PFSK-1 (cell line): ENCODE measurements around the gene ABHD14A. TPM values are rescaled to one million over a fixed set of nuclear protein-coding genes. Genes with fewer than 3 reads are reported as not detected.

Source experiments
- FOXP2 ChIP-seq: optimal IDR thresholded peaks from 2 replicates; pipeline ENCODE3; 2011; ENCODE audit warnings: borderline replicate concordance, control low read depth, inconsistent platforms; ENCODE audit not compliant: insufficient read depth; ENCODE audit errors: extremely low read length, extremely low read depth
- POLR2AphosphoS5 ChIP-seq: IDR thresholded peaks from 2 replicates; pipeline ENCODE4 v1.6.1; 2012; ENCODE audit warnings: low read depth, mild to moderate bottlenecking, control low read depth, low read length, moderate library complexity
- REST ChIP-seq, 2 experiments: IDR thresholded peaks; 2 replicates each; pipeline versions ENCODE4 v1.6.1 to v1.8.0; 2011 to 2012; ENCODE audit warnings: low read depth in 2 of 2, low read length in 2 of 2, control low read depth in 1 of 2, inconsistent platforms in 1 of 2, mild to moderate bottlenecking in 1 of 2, moderate library complexity in 1 of 2; ENCODE audit not compliant: insufficient read depth in 1 of 2
- SIN3A ChIP-seq: IDR thresholded peaks from 2 replicates; pipeline ENCODE4 v1.6.1; 2012; ENCODE audit warnings: mild to moderate bottlenecking, low read length, moderate library complexity, borderline replicate concordance; ENCODE audit not compliant: insufficient read depth
- TAF1 ChIP-seq: IDR thresholded peaks from 2 replicates; pipeline ENCODE4 v1.6.1; 2012; ENCODE audit warnings: low read length, control low read depth, borderline replicate concordance; ENCODE audit not compliant: insufficient read depth
- polyA plus RNA-seq: library from polyadenylated mRNA; unstranded; fragments of >200 nt; gene quantifications from one replicate; pipeline ENCODE4 v1.2.1, GENCODE V29; 2012; ENCODE audit warnings: low read depth, missing spikeins; ENCODE audit not compliant: insufficient read length

Gene ABHD14A
- 14.8 TPM for polyA plus RNA-seq

GRCh38 chr3:51974963-51975851 lies at the start of gene ABHD14A:
TSS of gene ABHD14A (plus strand) at chr3:51975064. CDS start at chr3:51975136, 72 bp downstream.
- TF ChIP-seq FOXP2 (no peak), POLR2AphosphoS5 (peak; percentile 53; the same call in 1 of the 2 replicates)

GRCh38 chr3:51927061-51927977 lies 47.5 kb upstream of the ABHD14A start:
- no peak for TF ChIP-seq FOXP2
- no peak for TF ChIP-seq SIN3A
- TF ChIP-seq POLR2AphosphoS5, result no peak
- TF ChIP-seq TAF1, result no peak
- no peak for TF ChIP-seq REST (IDR thresholded peaks at IDR 0.05; ENCODE audit: insufficient read depth in 1 of 2, low read depth in 2 of 2, low read length in 2 of 2)

GRCh38 chr3:51928438-51928837 lies 46.4 kb upstream of the ABHD14A start:
- no peak for TF ChIP-seq FOXP2
- TF ChIP-seq SIN3A, result no peak
- no peak for TF ChIP-seq REST (IDR thresholded peaks at IDR 0.05; ENCODE audit: insufficient read depth in 1 of 2, low read depth in 2 of 2, low read length in 2 of 2)
- TF ChIP-seq POLR2AphosphoS5, result no peak
- no peak for TF ChIP-seq TAF1

- peak; percentile 91 to 96 for TF ChIP-seq REST (IDR thresholded peaks at IDR 0.05; ENCODE audit: insufficient read depth in 1 of 2, low read depth in 2 of 2, low read length in 2 of 2)
- no peak for TF ChIP-seq POLR2AphosphoS5
Observed at GRCh38 chr3:51929420-51930003, 45.4 kb upstream of the ABHD14A start.

- TF ChIP-seq POLR2AphosphoS5 (no peak), TAF1 (no peak), FOXP2 (no peak), SIN3A (no peak), REST (IDR thresholded peaks at IDR 0.05; ENCODE audit: insufficient read depth in 1 of 2, low read depth in 2 of 2, low read length in 2 of 2) (no peak)
Observed at GRCh38 chr3:51930439-51930838, 44.4 kb upstream of the ABHD14A start.
